Measurements from ENCODE around the gene SH3RF1.

SH3RF1 gene

DNA sequence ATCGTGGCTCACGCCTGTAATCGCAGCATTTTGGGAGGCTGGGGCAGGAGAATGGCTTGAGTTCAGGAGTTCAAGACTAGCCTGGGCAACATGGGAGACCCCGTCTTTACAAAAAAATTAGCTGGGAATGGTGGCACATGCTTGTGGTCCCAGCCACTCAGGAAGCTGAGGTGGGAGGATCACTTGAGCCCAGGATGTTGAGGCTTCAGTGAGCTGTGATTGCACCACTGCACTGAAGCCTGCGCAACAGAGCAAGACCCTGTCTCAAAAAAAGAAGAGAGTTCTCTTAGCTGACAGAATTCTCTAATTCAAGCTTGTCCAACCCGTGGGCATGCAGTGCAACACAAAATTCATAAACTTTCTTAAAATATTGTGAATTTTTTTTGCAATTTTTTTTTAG is 165.1 kb downstream of the SH3RF1 start:
- no peak for DNase-seq (ENCODE audit: low read depth, low spot score)

DNA sequence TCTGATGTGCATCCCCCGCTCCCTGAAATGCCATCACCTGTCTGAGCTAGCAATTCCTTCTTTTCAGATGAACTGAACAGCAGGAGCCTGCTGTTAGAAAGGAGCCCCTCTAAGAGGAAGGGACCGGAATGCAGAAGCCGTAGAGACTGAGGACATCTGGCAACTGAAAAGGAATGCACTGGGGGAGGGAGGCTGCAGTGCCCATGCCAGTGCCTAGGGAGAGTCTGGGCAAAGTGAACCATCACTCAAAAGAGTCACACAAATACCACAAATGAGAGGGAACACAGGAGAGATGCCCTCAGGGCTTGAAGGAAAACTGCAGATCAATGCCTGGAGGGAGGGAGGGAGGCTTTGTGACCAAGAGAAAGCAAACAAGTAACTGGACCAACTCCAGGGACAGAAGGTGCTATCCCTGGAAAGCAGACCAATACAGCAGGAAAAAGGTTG is 166.8 kb downstream of the SH3RF1 start:
- no peak for DNase-seq (ENCODE audit: low read depth, low spot score)

DNA sequence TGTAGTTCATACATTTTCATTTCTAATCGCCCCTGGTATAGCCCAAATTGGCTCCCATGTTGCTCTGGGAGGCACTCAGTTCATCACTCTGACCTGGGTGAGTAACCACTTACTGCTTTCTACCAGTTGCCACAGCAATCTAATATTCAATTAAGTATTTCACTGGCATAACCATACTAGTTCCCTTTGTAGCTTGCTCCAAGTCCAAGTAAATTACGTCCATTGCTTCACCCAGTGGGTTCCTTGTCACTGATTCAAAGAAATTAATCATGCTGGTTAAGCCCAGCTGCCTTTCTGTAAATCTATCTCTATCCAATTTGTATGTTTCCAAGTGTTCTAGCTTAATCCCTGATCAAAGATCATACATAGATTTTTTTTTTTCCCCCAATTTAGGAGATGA is 168.7 kb downstream of the SH3RF1 start:
- no peak for DNase-seq (ENCODE audit: low read depth, low spot score)

DNA sequence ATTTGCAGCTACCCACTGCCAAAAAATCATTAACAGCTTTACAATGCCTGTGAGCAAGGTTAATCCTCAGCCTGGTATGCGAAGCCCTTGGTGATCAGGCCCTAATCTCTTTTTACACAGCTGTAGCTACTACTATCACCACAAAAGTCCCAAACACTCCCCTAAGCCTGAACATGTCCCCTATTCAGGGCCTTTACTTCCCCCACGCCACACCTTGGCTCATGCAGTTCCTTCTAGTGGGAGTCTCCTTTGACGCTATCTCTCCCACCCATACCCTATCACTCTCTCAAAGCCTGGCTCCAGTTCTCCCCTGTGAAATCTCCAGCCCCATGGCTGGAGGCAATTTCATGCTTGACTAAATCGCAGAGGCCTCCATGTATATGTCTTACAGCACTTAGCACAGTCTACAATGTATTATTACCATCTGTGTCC is 170.1 kb downstream of the SH3RF1 start:
- DNase-seq (ENCODE audit: low read depth, low spot score), result no peak

DNA sequence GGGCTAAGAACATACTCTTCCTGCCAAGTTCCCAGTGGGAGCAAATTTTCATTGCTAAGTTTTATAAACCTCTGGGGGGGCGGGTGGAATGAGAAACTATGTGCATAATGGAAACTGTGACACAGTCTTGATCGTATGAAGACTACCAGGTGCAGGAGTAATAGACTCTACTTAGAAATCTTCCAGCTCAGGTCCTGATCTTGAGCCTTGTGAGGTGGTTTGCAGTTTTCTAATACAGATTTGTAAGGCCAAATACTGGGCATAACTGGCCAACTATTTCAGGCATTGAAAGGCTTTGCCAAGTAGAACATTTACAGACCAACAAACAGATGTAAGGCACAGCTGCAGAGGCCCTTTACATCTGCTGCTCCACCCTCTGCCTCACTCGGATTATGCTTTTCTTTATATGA is 171.0 kb downstream of the SH3RF1 start:
- no peak for DNase-seq (ENCODE audit: low read depth, low spot score)

DNA sequence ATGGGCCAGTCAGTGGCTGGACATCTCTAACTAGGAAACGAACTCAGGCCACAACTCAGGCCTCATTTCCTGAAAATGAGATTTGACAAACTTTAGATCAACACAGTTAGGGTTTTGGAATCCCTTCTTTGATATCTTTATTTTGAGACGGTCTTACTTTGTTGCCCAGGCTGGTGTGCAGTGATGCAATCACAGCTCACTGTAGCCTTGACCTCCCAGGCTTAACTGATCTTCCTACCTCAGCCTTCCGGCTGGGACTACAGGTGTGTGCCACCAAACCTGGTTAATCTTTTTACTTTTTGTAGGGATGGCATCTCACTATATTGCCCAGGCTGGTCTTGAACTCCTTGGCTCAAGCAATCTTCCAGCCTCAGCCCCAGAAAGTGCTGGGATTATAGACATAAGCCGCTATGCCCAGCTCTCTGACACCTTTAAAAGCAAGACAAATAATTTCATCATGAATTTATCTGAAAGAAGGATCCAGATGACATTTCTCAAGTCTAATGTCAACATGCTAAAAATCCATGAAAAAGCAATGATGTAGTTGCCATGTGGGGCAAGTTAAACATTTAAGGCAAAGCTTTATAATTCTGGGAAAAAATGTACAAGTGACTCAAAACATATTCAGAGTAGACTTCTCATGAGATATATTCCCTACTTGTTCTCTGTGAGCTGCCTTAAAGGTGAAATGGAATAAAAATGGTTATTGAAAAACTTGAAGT is 171.6 kb downstream of the SH3RF1 start:
- no peak for DNase-seq (ENCODE audit: low read depth, low spot score)

DNA sequence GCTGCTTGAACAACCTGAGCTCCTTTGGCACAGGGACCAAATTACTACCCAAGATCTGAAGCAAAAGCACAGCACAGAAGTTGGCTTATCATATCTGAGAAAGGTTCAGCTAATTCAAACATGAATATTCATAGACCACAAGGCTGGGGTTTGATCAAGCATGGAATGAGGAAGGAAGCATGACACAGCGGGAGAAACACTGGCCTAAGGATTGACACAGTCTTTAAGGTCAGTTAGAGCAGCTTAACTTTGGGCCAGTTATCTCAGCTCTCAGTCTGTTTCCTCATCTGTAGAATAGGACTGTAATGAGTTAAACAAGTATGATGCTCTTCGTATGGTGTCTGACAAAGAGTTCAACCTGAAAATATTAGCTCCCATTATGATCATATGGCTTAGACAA is 172.2 kb downstream of the SH3RF1 start:
- no peak for DNase-seq (ENCODE audit: low read depth, low spot score)

DNA sequence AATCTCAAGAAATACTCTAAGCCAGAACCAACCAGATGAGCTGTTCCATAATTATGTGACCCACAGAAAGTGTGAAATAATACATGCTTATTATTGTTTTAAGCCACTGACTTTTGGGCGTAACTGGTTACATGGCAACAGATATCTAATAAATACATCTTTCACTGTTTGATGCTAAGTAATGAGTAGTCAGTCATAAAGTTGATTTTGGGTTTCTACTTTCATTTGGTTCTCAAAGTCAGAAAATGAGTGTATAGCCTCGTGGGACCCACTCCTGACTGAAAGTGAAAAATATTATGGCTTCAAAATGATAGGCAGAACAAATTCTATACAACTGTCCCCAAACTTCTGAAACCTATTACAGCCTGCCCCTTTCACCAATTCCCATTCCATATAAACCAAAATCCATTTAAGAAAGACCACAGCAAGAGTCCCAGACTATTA is 172.7 kb downstream of the SH3RF1 start:
- DNase-seq (ENCODE audit: low read depth, low spot score), result no peak

DNA sequence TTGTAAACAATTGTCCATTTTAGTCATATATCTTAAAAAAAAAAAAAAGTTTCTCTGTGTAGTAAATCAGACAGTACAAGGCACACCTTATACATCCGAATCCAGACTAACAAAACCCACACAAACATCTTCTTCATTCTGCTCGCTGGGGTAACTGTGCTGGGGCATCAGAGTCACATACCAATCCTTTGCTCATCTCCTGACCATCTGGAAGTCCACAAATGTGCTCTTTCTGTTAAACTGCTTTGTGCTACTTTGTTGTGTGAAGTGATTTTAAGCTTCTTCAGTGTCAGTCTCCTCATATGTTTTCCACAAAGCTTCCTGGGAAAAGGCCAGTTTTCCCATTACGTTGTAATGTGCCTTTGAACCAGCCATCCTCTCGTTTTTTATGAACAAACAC is 174.5 kb downstream of the SH3RF1 start:
- no peak for DNase-seq (ENCODE audit: low read depth, low spot score)

DNA sequence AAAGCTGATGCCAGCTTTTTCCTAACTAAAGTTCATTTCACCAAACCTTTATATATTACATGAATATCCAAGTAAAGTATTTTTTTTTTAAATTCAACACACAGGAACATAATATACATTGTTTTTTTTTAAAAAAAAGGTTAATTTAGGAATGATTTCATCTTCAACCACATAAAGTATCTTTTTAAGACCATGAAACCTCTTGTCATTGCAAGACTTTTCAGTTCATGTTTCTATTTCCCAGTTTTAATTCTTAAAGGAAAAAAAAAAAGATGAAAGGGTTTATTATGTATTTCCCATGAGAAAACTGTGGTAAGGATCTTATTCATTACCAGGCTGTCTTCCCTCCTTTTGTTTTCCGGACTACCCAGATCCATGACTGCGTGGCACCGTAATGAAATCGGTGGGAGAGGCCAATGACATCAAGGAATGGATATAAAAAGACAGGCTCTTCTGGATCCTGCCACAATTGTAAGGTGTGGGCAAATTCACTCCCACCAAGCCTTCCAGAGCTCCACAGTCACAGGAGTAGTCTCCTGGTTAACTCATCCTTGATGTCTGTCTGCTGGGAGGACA is 176.0 kb downstream of the SH3RF1 start:
- no peak for DNase-seq (ENCODE audit: low read depth, low spot score)

DNA sequence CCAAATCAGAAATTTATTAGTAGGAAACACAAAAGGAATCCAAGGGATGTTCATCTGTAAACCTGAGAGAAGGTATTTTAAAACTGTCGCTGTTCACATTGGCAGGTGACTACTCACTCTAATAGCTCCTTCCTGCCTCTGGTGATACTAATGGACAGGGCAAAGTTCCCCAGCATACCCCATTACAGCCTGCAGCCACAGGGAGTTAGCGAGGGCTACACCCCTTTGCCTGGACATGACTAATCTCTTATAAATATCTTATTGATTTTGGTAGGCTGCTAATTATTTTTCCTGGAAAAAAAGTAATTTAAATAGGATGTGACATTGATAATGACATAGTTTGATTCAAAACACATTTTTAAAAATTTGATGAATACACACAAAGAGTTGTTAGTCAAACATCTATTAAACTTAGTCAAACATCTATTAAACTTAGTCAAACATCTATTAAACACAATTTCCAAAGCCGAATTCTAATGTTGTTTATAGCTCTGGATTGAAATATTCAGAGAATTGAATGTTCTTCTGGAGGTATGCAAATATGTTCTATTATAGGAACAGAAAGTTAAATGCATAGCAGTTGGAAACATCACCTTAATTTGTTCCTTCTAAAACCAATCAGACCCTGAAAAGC is 177.8 kb downstream of the SH3RF1 start:
- no peak for DNase-seq (ENCODE audit: low read depth, low spot score)

DNA sequence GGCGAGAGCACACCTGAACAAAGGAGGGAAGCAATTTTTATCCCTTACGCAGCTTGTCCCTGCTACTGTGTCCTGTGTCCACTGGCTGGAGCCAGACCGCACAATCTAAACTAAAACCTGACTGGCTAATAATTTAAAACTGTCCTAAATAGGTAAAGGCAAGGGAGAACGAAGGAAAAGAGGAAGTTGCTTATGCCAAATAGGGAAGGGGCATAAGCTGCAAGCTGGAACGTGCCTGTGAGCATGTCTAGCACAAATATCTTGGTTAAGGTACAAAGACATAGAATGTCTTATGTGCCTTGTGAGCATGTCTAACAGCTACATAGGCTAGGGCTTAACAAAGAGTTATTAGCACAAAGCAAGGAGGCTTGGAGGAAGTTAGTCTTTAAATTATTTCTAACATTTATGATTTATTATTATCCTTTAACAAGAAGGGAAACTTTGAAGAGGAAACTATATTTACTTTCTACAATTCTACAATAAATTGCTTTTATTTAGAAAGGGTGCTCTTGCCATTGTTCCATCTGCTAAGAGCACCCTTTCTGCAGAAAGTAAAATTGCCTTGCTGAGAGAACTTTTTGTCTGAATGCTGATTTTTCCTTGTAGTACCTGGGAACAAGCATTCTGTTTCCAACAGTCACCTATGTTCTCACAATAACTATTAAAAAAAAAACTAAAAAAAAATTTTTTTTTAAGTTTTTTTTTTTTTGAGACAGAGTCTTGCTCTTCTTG is 180.1 kb downstream of the SH3RF1 start:
- no peak for DNase-seq (ENCODE audit: low read depth, low spot score)

DNA sequence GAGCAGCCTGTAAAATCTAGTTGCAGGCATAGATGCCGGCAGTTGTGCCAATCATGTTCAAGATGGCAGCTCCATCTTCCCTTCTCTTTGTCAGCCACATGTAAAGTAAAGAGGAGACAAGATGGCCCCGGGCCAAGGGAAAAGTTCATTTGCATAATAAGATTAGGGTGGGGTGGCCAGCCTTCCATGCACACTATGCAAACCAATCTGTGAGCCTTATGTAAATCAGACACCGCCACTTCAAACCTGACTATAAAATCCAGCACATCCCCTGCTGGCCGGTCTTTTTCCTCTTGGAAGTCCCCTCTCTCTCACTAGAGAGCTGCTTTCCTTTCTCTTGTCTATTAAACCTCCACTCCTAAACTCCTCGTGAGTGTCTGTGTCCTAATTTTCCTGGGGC is 181.8 kb downstream of the SH3RF1 start:
- no peak for DNase-seq (ENCODE audit: low read depth, low spot score)

DNA sequence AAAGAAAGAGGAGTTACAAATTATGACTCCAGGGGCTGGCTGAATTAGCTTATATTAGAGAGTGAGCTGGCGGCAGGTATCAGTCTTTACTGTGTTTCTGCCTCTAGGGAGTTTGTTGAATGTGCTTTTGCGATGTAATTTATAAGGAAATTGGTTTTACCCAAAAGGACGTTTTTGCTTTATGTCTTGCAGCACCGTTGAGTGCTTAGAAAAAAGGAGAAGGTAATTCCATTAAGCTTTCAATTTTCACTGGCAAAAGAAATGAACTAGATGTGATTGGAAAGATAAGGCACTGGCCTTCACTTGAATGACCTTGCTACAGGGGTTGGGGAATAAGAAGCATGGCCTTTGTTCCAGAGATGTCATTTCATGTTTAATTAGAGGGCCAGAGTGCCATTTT is 185.8 kb downstream of the SH3RF1 start:
- DNase-seq (ENCODE audit: low read depth, low spot score), result no peak

DNA sequence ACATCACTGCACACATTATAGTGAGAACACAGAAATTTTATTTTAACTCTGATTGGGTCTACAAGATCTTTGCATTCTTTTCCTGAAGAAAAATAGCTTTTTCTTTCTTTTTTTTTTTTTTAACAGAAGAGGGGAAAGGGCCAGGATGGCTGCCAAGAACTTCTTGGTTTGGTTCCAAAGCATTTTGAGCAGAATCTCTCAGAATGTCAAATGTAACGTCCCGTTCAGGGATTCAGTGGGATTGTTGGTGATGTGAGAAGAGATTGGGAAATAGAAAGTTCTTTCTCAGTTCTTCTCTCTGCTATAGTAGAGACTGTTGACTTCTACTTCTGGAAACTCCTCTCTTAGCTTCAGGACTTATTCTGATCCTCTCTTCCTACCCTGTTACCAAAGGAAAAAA is 189.8 kb downstream of the SH3RF1 start:
- no peak for DNase-seq (ENCODE audit: low read depth, low spot score)

DNA sequence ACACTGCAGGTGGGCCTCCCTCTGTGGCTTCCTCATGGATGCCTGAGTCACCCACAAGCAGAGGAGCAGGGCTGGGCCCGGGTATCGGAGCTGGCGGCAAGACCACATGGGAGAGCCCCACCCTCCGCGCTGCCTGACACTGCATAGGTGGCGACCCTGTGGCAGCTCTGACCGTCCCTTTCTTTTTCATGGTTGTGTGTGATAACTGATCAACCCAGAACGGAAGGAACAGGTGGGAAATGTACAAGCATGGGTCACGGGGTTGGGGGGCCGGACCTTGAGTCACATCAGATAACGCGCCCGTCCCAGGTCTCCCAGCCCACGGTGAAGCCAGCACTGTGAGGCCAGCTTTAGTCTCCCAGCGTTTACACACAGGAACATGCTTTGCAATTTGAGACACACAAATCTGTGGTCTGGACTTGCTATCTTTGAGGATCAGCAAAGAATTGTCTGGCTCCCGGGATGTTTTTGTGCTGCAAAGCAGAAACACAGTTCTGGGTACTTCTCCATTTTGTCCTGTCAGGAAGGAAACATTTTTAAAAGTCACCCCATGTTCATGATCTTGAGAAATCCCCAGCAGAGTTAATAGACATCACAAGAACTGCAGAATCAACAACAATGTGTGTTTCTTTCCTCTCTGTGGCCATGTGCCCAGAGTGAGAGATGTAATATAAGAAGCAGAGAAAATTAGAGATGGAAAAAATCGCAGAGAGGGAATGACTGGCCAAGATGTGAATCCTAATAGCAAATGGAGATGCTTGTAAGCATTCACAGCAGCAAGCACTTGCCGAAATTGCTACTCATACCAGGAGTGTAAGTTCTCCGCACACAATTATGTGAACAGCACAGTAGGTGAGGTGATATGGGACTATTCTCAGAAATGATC is 190.6 kb downstream of the SH3RF1 start:
- DNase-seq (ENCODE audit: low read depth, low spot score), result no peak

DNA sequence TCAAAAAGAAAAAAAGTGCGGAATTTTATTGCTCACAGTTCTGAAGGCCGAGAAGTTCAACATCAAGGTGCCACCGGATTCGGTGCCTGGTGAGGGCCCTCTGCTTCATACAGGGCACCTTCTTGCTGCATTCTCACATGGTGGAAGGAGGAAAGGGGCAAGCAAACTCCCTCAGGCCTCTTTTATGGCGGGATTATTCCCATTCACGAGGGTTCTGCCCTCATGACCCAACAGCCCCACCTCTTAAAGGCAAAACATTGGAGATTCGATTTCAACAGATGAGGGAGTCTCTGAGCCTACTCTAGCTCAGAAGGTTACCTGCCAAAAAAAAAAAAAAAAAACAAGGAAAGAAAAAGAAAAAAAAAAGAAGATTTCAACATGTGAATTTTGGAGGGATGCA is 196.6 kb downstream of the SH3RF1 start:
- no peak for DNase-seq (ENCODE audit: low read depth, low spot score)

DNA sequence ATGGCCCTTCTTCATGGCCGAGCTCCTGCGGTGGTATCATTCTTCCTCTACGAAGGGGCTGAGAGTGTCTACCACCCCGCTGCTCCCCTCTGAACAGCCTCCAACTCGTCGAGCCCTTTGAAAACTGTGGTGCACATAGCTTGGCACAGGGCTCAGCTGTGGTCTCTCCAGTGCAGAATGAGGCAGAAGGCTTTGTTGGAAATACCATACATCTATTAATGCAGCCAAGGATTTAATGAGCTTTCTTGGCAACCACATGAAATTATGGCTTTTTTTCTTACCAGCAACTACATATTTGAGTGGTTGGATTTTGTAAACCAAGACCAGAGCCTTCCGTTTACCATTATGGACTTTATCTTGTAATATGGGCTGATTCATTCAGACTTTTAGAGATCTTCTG is 199.0 kb downstream of the SH3RF1 start:
- no peak for DNase-seq (ENCODE audit: low read depth, low spot score)

DNA sequence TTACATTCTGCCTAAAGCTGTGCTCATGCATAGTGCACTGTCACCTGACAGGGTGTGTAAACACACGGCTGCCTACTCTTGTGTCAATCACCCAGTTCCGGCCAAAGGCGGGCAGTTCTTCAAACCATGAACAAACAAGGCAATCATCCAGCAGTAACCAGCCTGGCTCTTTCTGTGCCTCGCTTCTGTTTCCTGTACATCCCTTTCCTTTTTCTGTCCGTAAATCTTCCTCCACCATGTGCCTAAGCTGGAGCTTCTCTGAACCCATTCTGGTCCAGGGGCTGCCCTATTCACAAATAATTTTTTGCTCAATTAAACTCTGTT is 199.9 kb downstream of the SH3RF1 start:
- no peak for DNase-seq (ENCODE audit: low read depth, low spot score)

DNA sequence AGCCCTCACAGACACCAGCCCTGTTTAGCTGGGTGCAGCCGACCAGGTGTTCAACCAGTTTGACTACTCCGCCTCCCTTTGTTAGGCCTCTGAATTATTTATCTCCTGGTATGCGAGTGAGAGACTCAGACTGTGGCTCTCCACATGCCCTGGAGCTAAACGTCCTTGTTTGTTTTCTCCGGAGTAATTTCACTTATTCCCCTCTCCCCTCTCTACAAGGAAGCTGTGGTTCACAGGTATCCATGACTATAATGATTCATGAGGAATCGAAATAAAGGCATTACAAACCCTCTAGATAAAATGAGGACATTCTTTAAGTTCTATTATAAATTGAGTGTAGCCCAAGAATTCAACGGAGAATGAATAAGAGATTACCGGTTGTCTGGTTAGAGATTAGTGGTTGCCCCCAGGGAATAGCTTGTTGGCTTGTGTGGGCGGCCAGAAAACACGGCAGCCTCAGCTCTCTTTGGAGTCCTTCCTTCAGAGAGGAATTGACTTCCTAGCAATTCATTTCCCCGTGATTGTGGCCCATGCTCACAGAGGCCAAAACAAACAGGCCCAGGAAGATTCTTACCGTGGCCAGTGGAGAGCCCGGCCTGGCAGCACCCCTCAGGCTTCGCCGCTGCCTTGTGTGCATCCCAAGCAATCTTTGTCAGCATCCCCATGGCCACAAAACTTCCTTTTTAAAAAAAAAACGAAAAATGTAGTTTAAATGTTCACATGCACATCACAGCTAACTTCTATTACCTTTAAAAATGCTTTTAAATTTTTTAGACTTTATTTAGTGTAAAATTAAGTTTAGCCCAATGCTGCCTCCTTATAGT is 200.5 kb downstream of the SH3RF1 start:
- DNase-seq (ENCODE audit: low read depth, low spot score), result no peak

DNA sequence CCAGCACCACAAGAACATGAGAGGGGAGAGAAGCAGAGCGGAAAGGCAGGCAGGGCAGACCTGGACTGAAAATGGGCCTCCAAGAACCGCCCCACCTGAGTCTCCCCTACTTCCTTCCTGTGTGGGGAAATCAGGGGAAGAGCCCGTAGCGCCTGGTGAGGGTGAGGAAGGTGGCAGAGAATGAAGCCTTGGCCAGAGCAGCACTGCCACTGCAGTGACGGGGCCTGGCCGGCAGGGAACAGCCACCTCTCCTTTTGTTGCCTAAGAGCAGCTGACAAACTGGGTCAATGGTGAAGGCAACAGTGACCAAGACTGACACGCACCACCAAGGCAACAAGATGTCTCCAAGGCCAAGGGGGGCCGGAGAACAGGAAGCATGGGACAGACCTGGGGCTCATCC is 202.3 kb downstream of the SH3RF1 start:
- no peak for DNase-seq (ENCODE audit: low read depth, low spot score)
